Vagina (tissue), 2 donors: ENCODE measurements around the gene MAFG. TPM values are rescaled to one million over a fixed set of nuclear protein-coding genes. Genes with fewer than 3 reads are reported as not detected.

Experiments
- DNase-seq, 2 donors: peaks; one replicate each; pipeline ENCODE4 v3.0.0-alpha.2; 2017; ENCODE audit errors: extremely low spot score in 2 of 2
- H3K27ac ChIP-seq: fragments of 200-600 bp; sonication (generic); one replicate; pipeline ENCODE4 v1.5.1; 2019
- H3K27me3 ChIP-seq: fragments of 200-600 bp; sonication (generic); one replicate; pipeline ENCODE4 v1.5.1; 2019
- H3K36me3 ChIP-seq, 2 donors: fragments of 200-600 bp; sonication (generic); one replicate each; pipeline ENCODE4 v1.5.1; 2017 to 2019
- H3K4me1 ChIP-seq: fragments of 200-600 bp; sonication (generic); one replicate; pipeline ENCODE4 v1.5.1; 2019
- H3K4me3 ChIP-seq, 2 donors: fragments of 200-600 bp; sonication (generic); 1 replicate in 1 of 2; 2 replicates in 1 of 2; pipeline ENCODE4 v1.5.1; 2016 to 2019
- H3K9me3 ChIP-seq: fragments of 200-600 bp; sonication (generic); one replicate; pipeline ENCODE4 v1.5.1; 2019
- CTCF ChIP-seq, 3 experiments: fragments of 450-650 bp in 2 of 3; fragments of 200-600 bp in 1 of 3; sonication (generic) in 1 of 3; IDR thresholded peaks; one replicate each; pipeline ENCODE4 v1.5.1; 2017 to 2019; ENCODE audit warnings: antibody characterized with exemption in 3 of 3, mild to moderate bottlenecking in 2 of 3, moderate library complexity in 2 of 3
- POLR2A ChIP-seq, 2 donors: fragments of 450-650 bp; IDR thresholded peaks; one replicate each; pipeline ENCODE4 v1.6.1; 2017; ENCODE audit warnings: antibody characterized with exemption in 2 of 2, mild to moderate bottlenecking in 2 of 2, moderate library complexity in 2 of 2
- POLR2AphosphoS5 ChIP-seq, 2 donors: sonication (generic); formaldehyde crosslinking; IDR thresholded peaks; one replicate each; pipeline ENCODE4 v1.9.0; 2017; ENCODE audit warnings: antibody characterized with exemption in 2 of 2, mild to moderate bottlenecking in 2 of 2, low read depth in 1 of 2; ENCODE audit not compliant: insufficient read depth in 1 of 2
- intact Hi-C: fragments of 100-400 bp; cut with DNase I; formaldehyde crosslinking; loops from one replicate; pipeline ENCODE4 v1.15.1; 2023
- total RNA-seq: library from RNA; depleted of rRNA; stranded (reverse); fragments of >200 nt; gene quantifications from one replicate; pipeline ENCODE4 v1.2.3, GENCODE V29; 2016

MAFG gene
- total RNA-seq, 1 donor from 2014 or later: 18.9 TPM

- Histone ChIP-seq H3K4me1 (peaks cover 35% of the 10 kb centered on the region), H3K9me3 (no peaks in the 10 kb centered on the region), H3K27me3 (no peaks in the 10 kb centered on the region), H3K4me3 (peak overlapping the region; percentile 82 to 95), H3K36me3 (peaks cover 0 to 55% of the 10 kb centered on the region in 2 donors), H3K27ac (peak overlapping the region; percentile 72)
- intact Hi-C loops: no loop called here
- no peak for TF ChIP-seq POLR2A (IDR thresholded peaks at IDR 0.05)
- no peak for TF ChIP-seq CTCF (IDR thresholded peaks at IDR 0.05)
- no peak for DNase-seq
These were observed 36.9 kb downstream of the MAFG start for GRCh38 chr17:81890447-81891302.

- no peaks in the 10 kb centered on the region for H3K9me3 ChIP-seq
- H3K27ac ChIP-seq: no peak overlapping the region
- no peak for DNase-seq
- intact Hi-C loops: no loop called here
- TF ChIP-seq CTCF (IDR thresholded peaks at IDR 0.05) (no peak), POLR2A (IDR thresholded peaks at IDR 0.05) (no peak), POLR2AphosphoS5 (IDR thresholded peaks at IDR 0.05; ENCODE audit: insufficient read depth in 1 of 2, low read depth in 1 of 2) (no peak)
- peaks cover 0 to 55% of the 10 kb centered on the region in 2 donors for H3K36me3 ChIP-seq
- peaks cover 35% of the 10 kb centered on the region for H3K4me1 ChIP-seq
- no peaks in the 10 kb centered on the region for H3K27me3 ChIP-seq
- no peak overlapping the region for H3K4me3 ChIP-seq
These were observed 37.9 kb downstream of the MAFG start for GRCh38 chr17:81889602-81890001.

GRCh38 chr17:81888988-81889595 is 38.4 kb downstream of the MAFG start:
- H3K27ac ChIP-seq: no peak overlapping the region
- intact Hi-C loops: no loop called here
- H3K36me3 ChIP-seq: peaks cover 0 to 50% of the 10 kb centered on the region in 2 donors
- H3K9me3 ChIP-seq: no peaks in the 10 kb centered on the region
- peaks cover 35% of the 10 kb centered on the region for H3K4me1 ChIP-seq
- no peak overlapping the region for H3K4me3 ChIP-seq
- TF ChIP-seq POLR2AphosphoS5 (IDR thresholded peaks at IDR 0.05; ENCODE audit: insufficient read depth in 1 of 2, low read depth in 1 of 2) (no peak), POLR2A (IDR thresholded peaks at IDR 0.05) (no peak), CTCF (IDR thresholded peaks at IDR 0.05) (no peak)
- H3K27me3 ChIP-seq: no peaks in the 10 kb centered on the region
- no peak for DNase-seq

- no peak overlapping the region for H3K27ac ChIP-seq
- H3K36me3 ChIP-seq: peaks cover 0 to 47% of the 10 kb centered on the region in 2 donors
- H3K27me3 ChIP-seq: no peaks in the 10 kb centered on the region
- DNase-seq: no peak
- H3K4me1 ChIP-seq: peaks cover 31% of the 10 kb centered on the region
- intact Hi-C loops: no loop called here
- no peak overlapping the region for H3K4me3 ChIP-seq
- no peaks in the 10 kb centered on the region for H3K9me3 ChIP-seq
- no peak for TF ChIP-seq POLR2A (IDR thresholded peaks at IDR 0.05)
- TF ChIP-seq CTCF (IDR thresholded peaks at IDR 0.05): no peak
- TF ChIP-seq POLR2AphosphoS5 (IDR thresholded peaks at IDR 0.05; ENCODE audit: insufficient read depth in 1 of 2, low read depth in 1 of 2): no peak
These were observed 39.2 kb downstream of the MAFG start for GRCh38 chr17:81888105-81888987.
